GM12864 (cell line): Measurements from ENCODE around the gene FMN1.

Experiments
- DNase-seq: peaks from one replicate; pipeline ENCODE4 v3.0.0-alpha.2; 2011; ENCODE audit warnings: low read depth
- H3K4me3 ChIP-seq: 2 replicates; pipeline ENCODE4 v1.5.1; 2011; ENCODE audit warnings: mild to moderate bottlenecking, low read depth, low read length, control low read depth
- CTCF ChIP-seq: IDR thresholded peaks from 2 replicates; pipeline ENCODE4 v1.5.1; 2011; ENCODE audit warnings: low read depth, mild to moderate bottlenecking, moderate library complexity, low read length, control low read depth, inconsistent platforms; ENCODE audit errors: missing control alignments

The FMN1 gene

DNA sequence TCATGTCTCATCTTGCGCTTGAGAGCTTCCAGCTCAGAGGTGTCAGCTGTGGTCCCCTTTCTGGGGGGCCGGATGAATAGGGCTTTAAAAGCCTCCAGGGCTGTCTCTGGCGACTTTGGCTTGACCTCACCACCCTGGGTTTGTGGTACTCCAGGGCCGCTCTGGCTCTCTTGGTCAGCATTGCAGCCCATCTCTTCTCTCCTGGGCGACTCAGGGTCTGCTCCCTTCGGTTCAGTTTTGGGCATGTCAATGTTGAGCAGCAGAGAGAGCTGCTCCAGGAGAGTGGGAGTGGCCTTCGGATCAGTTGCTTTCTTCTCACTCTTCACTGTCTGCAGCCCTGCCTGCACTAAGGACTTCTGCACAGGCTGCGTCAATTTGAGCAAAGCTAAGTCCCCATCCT lies 127.9 kb downstream of the FMN1 start:
- TF ChIP-seq CTCF: no peak
- H3K4me3 ChIP-seq: no peak overlapping the region
- DNase-seq: no peak

DNA sequence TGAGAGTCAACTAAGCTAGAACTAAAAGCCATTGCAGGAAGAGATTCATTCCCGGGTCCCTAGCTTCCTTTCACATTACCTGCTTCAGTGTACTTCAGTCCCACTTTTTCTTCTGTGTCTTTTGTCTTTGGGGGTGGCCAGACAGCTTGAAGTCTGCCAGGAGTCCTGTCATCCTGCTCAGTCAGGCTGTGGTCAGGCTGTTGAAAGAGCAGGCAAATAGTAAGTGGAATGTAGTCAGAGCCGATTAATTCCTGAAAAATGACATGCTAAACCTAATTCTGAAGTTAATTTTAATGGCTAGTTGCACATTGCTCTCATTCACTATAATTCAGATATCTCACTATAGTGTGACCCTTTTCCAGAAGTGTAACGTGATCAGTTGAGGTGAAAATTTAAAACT lies 129.6 kb downstream of the FMN1 start:
- no peak overlapping the region for H3K4me3 ChIP-seq
- no peak for TF ChIP-seq CTCF
- no peak for DNase-seq

GRCh38 chr15:33059184-33059583 lies 135.3 kb downstream of the FMN1 start:
- no peak overlapping the region for H3K4me3 ChIP-seq
- no peak for DNase-seq
- no peak for TF ChIP-seq CTCF

- DNase-seq: no peak
- no peak for TF ChIP-seq CTCF
Observed at GRCh38 chr15:33057845-33058244, 136.7 kb downstream of the FMN1 start.

GRCh38 chr15:33055962-33056361 lies 138.6 kb downstream of the FMN1 start:
- DNase-seq: no peak
- TF ChIP-seq CTCF: no peak

More at GRCh38 chr15:33057845-33058244, 136.7 kb downstream of the FMN1 start:
- H3K4me3 ChIP-seq: no peak overlapping the region

GRCh38 chr15:33051528-33051927 lies 143.0 kb downstream of the FMN1 start:
- no peak for TF ChIP-seq CTCF
- no peak overlapping the region for H3K4me3 ChIP-seq
- no peak for DNase-seq

More at GRCh38 chr15:33055962-33056361, 138.6 kb downstream of the FMN1 start:
- no peak overlapping the region for H3K4me3 ChIP-seq

GRCh38 chr15:33048255-33048654 lies 146.3 kb downstream of the FMN1 start:
- TF ChIP-seq CTCF: no peak
- no peak for DNase-seq
- H3K4me3 ChIP-seq: no peak overlapping the region
